HL-60 (cell line): ENCODE results near the gene NNMT.

Experiments used
- CTCF ChIP-seq: IDR thresholded peaks from one replicate; pipeline ENCODE4 v1.5.1; 2011; ENCODE audit warnings: low read length, control low read depth, inconsistent platforms; ENCODE audit not compliant: insufficient read depth
- POLR2AphosphoS5 ChIP-seq: IDR thresholded peaks from 2 replicates; pipeline ENCODE4 v1.6.1; 2012; ENCODE audit warnings: low read depth

GRCh38 chr11:114278342-114279065 is 17.7 kb upstream of the NNMT start:
- TF ChIP-seq CTCF (no peak), POLR2AphosphoS5 (no peak)
